Fibroblast of the aortic adventitia (primary cell): Measurements from ENCODE around the gene NME9. TPM values are rescaled to one million over a fixed set of nuclear protein-coding genes. Genes with fewer than 3 reads are reported as not detected.

Experiments
- DNase-seq: peaks from one replicate; pipeline ENCODE4 v3.0.0-alpha.2; 2010; ENCODE audit warnings: low read depth
- H3K4me3 ChIP-seq: 2 replicates; pipeline ENCODE4 v1.5.1; 2011; ENCODE audit warnings: low read depth, mild to moderate bottlenecking, control low read depth, low read length, moderate library complexity
- total RNA-seq: library from RNA; depleted of rRNA; stranded (reverse); fragments of >200 nt; gene quantifications from 2 replicates; pipeline ENCODE4 v1.2.3, GENCODE V29; 2012; ENCODE audit warnings: low replicate concordance
- TF ChIP-seq, protein P1 (sequence below): IDR thresholded peaks from 2 replicates; pipeline ENCODE4 v1.5.1; 2011; ENCODE audit warnings: mild to moderate bottlenecking, low read length, control low read depth, inconsistent platforms; ENCODE audit not compliant: insufficient read depth

The NME9 gene
- total RNA-seq, 1 donor = 0.18 TPM

DNA sequence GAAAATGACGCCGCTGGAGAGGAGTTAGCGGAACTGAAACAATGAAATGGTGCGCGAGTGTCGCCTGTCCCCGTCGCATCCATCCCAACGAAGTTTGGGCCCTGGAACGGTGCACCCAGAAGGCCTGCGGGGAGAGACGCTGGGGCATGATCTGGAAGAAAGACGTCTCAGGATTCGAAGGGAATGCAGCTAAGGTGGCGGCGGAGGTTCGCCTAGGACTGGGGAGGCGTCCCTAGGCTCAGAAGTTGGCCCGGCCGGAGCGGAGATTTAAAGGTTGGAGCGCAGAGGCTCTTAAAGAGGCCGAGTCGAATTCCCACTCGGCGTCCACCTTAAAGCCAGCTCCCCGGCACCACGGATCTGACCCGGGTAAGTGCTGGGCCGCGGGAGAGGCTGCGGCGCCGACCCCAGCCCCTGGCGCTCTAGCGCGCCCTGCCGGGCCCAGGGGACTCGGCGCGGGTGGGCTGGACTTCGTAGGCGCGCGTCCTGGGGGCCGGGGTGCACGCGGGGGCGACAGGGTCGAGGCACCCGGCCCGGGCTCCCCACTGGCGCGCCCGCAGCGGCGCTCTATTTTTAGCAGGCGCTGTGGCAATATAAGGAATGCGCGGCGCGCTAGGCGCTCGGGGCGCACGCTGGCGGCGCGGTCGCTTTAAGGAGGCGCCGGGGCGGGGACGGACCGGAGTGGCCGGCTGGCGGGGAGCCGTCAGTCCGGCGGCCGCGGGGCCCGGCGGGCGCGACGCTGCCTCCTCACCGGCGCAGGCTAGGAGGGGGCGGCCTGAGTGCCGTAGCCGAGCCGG lies 18.5 kb upstream of the NME9 start, which contains the start of gene MRAS:
MRAS (plus strand) TSS at position 620 of the 794 bp plus-strand sequence. CDS start 24,305 bp downstream, outside the sequence.
- H3K4me3 ChIP-seq = peak within 1 kb of the TSS; percentile 81
- peak; percentile 83 for DNase-seq
- TF ChIP-seq, protein P1, sequence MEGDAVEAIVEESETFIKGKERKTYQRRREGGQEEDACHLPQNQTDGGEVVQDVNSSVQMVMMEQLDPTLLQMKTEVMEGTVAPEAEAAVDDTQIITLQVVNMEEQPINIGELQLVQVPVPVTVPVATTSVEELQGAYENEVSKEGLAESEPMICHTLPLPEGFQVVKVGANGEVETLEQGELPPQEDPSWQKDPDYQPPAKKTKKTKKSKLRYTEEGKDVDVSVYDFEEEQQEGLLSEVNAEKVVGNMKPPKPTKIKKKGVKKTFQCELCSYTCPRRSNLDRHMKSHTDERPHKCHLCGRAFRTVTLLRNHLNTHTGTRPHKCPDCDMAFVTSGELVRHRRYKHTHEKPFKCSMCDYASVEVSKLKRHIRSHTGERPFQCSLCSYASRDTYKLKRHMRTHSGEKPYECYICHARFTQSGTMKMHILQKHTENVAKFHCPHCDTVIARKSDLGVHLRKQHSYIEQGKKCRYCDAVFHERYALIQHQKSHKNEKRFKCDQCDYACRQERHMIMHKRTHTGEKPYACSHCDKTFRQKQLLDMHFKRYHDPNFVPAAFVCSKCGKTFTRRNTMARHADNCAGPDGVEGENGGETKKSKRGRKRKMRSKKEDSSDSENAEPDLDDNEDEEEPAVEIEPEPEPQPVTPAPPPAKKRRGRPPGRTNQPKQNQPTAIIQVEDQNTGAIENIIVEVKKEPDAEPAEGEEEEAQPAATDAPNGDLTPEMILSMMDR = no peak

DNA sequence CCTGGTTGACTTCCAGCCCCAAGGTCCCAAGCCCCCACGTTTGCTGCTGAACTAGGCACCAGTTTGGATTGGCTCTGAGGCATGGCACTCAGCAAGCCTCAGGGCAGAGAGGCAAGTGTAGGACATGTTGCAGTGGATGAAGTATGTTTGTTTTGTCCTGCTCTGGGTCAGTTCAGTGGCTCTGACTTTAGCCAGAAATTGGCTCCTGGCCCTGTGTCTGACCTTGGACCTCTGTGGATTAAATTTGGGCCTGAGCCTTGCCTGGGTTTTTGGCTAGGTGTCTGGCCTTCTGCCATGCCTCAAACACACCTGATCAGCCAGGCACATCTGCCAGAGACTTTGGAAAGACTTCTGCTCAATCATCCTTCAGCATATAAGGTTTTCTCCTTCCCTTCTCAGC lies 15.1 kb upstream of the NME9 start:
- TF ChIP-seq, protein P1 = no peak
- H3K4me3 ChIP-seq = no peak overlapping the region
- no peak for DNase-seq

DNA sequence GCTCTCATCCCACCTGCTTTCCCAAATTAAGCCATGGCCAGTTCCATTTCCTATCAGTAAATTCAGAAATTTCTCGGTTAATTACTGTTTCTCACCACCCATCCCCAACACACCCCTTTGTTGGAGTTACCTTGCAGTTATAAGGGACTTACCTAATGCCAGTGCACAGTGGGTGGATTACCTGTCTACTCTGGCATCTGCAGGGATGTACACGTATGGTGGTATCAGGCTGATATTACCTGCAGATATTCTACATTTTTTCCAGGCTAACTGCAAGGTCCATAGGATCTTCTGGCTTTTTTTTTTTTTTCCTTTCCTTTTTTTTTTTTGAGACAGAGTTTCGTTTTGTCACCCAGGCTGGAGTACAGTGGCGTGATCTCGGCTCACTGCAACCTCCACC lies 10.9 kb upstream of the NME9 start:
- TF ChIP-seq, protein P1 = no peak
- no peak for DNase-seq
- H3K4me3 ChIP-seq = no peak overlapping the region

DNA sequence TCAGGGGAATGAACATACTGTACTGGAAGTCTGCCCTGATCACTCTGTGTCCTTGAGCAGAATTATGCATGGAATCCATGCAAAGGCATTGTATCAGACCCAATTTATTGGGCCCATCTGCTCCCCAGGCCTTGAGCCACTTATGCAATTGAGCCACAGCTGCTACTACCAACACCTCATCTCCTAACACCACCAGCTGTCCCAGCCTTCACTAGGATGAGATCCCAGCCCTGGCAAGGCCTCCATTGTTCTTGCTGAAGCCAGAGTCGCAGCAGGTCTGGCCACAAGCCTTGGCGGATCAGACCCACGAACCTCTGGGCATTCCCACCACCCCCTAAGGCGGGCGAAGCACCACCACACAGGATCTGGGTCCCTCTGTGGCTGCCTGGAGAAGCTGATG lies 9.2 kb upstream of the NME9 start:
- no peak for DNase-seq
- TF ChIP-seq, protein P1 = no peak
- no peak overlapping the region for H3K4me3 ChIP-seq

DNA sequence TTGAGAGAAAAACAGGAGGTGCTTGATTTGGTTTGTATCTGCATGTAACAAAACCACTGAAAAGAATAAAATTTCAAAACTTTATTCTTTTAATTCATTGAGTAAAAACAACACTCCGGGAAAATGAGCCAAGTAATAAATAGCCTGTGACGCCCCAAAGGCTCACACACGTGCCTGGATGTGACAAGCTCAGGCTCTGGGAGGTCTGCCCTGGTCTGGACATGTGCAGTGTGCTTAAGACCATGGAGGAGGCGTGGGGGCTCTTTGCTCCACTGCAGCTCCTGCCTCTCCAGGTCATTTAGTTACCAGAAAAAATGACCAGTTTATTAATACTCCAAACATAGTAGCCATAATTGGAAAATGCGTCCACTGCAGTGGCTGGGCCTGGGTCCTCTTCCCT lies 8.6 kb upstream of the NME9 start:
- TF ChIP-seq, protein P1 = no peak
- no peak for DNase-seq
- H3K4me3 ChIP-seq = no peak overlapping the region

DNA sequence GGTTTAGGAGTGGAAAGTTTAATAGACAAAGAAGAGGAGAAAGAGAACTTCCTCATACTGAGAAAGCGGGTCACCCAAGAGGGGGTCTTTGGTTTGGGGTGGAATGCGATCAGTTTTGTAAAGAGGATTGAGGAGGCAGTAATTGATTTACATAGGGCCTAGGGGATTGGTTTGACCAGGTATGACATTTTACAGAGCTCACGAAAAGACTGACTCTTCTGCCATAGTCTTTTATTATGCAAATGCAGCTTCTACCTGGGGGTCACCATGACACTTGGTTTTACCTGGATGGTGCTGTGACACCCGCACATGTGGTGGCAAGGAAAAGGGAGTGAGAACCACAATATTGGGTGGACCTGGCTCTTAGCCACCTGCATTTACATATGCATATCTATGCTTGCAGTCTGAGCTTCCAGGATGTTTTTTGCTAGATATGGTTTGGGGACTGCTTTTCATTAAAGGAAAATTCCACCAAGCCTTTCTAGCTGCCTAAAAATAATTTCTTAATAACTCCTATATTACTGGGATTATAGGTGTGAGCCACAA lies 6.9 kb upstream of the NME9 start:
- no peak overlapping the region for H3K4me3 ChIP-seq
- TF ChIP-seq, protein P1 = no peak
- no peak for DNase-seq

DNA sequence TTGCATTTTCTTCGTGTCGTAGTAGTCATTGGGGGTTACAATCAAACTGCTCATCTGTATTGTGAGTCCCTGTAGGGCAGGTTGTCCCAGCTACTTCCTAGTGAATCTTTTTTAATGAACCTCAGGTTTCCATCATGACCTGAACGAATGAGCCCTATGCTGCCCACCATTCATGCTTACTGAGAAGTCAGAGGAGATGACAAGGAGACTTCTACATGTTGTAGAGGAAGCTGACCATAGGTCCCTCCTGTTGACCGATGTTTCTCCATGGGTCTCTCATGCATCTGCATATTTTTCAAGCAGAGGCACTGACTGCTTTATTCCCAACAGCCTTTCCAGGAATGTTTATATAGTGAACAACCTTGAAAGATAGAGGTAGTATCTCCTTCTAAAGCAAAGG lies 5.0 kb upstream of the NME9 start:
- TF ChIP-seq, protein P1 = no peak
- H3K4me3 ChIP-seq = no peak overlapping the region
- DNase-seq = no peak
